ENCODE results near the gene KRT2. TPM values are rescaled to one million over a fixed set of nuclear protein-coding genes. Genes with fewer than 3 reads are reported as not detected.

The KRT2 gene
- total and polyA plus RNA-seq, 2 of the 4 experiments (the other 2 are of a cell fraction): not detected

- Histone ChIP-seq H3K4me2 (ENCODE audit: low read depth, low read length) (no peak overlapping the region), H3K9me1 (ENCODE audit: insufficient read depth, low read length) (no peaks in the 10 kb centered on the region), H2AK9ac (replicated peaks; ENCODE audit: low read depth, low read length, poor library complexity) (no peak overlapping the region), H2BK20ac (ENCODE audit: low read depth, low read length) (no peak overlapping the region), H4K20me1 (ENCODE audit: insufficient read depth, low read length) (no peaks in the 10 kb centered on the region), H2BK5ac (ENCODE audit: low read depth, low read length, poor library complexity, severe bottlenecking) (no peak overlapping the region), H2AFZ (replicated peaks; ENCODE audit: low read length, poor library complexity) (no peak overlapping the region), H3K23ac (ENCODE audit: low read depth, low read length) (no peak overlapping the region), H3K9me3 (ENCODE audit: control insufficient read depth, insufficient read depth, low read length) (no peaks in the 10 kb centered on the region), H3K14ac (replicated peaks; ENCODE audit: low read depth, low read length) (no peak overlapping the region), H3K4me3 (ENCODE audit: insufficient read depth, low read depth, low read length) (no peak overlapping the region), H4K5ac (ENCODE audit: low read depth, low read length) (no peak overlapping the region), H4K8ac (ENCODE audit: low read depth in 2 of 2, low read length in 2 of 2) (no peak overlapping the region), H3K4me1 (ENCODE audit: control insufficient read depth, insufficient read depth, low read length) (no peaks in the 10 kb centered on the region), H3K79me1 (ENCODE audit: low read depth in 1 of 2, low read length in 2 of 2) (no peaks in the 10 kb centered on the region), H3K4ac (ENCODE audit: low read depth, low read length) (no peak overlapping the region), H4K91ac (ENCODE audit: insufficient read depth, low read depth, low read length) (no peak overlapping the region), H3K56ac (ENCODE audit: extremely low read depth, insufficient read depth, low read length) (no peak overlapping the region), H3K27me3 (ENCODE audit: control insufficient read depth, insufficient read depth, low read length) (peaks cover 31% of the 10 kb centered on the region), H2AK5ac (ENCODE audit: low read depth, low read length) (no peak overlapping the region), H3K18ac (ENCODE audit: low read depth, low read length) (no peak overlapping the region), H2BK120ac (ENCODE audit: low read depth, low read length) (no peak overlapping the region), H3K9ac (ENCODE audit: low read depth, low read length) (no peak overlapping the region), H2BK15ac (ENCODE audit: low read depth, low read length) (no peak overlapping the region), H3K27ac (ENCODE audit: insufficient read depth, low read length) (no peak overlapping the region), H3K36me3 (ENCODE audit: control insufficient read depth, insufficient read depth, low read length) (no peaks in the 10 kb centered on the region)
- ChIA-PET CTCF (no interaction called here), POLR2A (ENCODE audit: unreplicated experiment) (no interaction called here)
- no peak for DNase-seq
- dilution Hi-C loops (cut with HindIII; ENCODE audit: low sequenced_read_pairs, unreplicated experiment) (no loop called here), intact Hi-C loops (cut with micrococcal nuclease) (no loop called here), in situ Hi-C loops (cut with MboI; ENCODE audit: low sequenced_read_pairs) (no loop called here)
- 49% methylated on average over 2 of the region's 10 CpGs; no CpG with 5 or more reads in 1 of the 2 experiments for WGBS, 2 experiments (ENCODE audit: extremely low coverage in 2 of 2, insufficient read length in 1 of 2)
- TF ChIP-seq BHLHE40 (IDR thresholded peaks at IDR 0.05; ENCODE audit: low read depth, low read length) (no peak), CHD1 (IDR thresholded peaks at IDR 0.05; ENCODE audit: low read depth, low read length) (no peak), CTCF (conservative IDR thresholded peaks at IDR 0.05; ENCODE audit: low read depth, low read length) (no peak), RCOR1 (IDR thresholded peaks at IDR 0.05; ENCODE audit: insufficient replicate concordance, low read length) (no peak), NFE2L2 (IDR thresholded peaks at IDR 0.05; ENCODE audit: low read depth, low read length) (no peak), POLR2A (IDR thresholded peaks at IDR 0.05; ENCODE audit: low read depth, low read length) (no peak), MAFK (IDR thresholded peaks at IDR 0.05; ENCODE audit: low read depth, low read length) (no peak), MAZ (IDR thresholded peaks at IDR 0.05; ENCODE audit: borderline replicate concordance, low read depth, low read length) (no peak), USF2 (IDR thresholded peaks at IDR 0.05; ENCODE audit: low read depth, low read length) (no peak), SMC3 (IDR thresholded peaks at IDR 0.05; ENCODE audit: low read depth, low read length) (no peak), FOS (IDR thresholded peaks at IDR 0.05; ENCODE audit: low read depth, low read length) (no peak), RAD21 (IDR thresholded peaks at IDR 0.05; ENCODE audit: low read length) (no peak), RFX5 (IDR thresholded peaks at IDR 0.05; ENCODE audit: low read depth, low read length) (no peak), CEBPB (IDR thresholded peaks at IDR 0.05; ENCODE audit: low read depth, low read length) (no peak)
- BruUV-seq (replicated peaks): no TSS peak
- no peak for ATAC-seq (ENCODE audit: low read depth)
Measured at GRCh38 chr12:52643233-52644077, 8.6 kb downstream of the KRT2 start.

Measured in IMR-90 (cell line).